GM12874 (cell line): ENCODE measurements around the gene AMBP.

Experiments used
- CTCF ChIP-seq: IDR thresholded peaks from 2 replicates; pipeline ENCODE4 v1.5.1; 2011; ENCODE audit warnings: low read depth, mild to moderate bottlenecking, control low read depth, low read length, moderate library complexity; ENCODE audit not compliant: insufficient read depth

Gene AMBP

DNA sequence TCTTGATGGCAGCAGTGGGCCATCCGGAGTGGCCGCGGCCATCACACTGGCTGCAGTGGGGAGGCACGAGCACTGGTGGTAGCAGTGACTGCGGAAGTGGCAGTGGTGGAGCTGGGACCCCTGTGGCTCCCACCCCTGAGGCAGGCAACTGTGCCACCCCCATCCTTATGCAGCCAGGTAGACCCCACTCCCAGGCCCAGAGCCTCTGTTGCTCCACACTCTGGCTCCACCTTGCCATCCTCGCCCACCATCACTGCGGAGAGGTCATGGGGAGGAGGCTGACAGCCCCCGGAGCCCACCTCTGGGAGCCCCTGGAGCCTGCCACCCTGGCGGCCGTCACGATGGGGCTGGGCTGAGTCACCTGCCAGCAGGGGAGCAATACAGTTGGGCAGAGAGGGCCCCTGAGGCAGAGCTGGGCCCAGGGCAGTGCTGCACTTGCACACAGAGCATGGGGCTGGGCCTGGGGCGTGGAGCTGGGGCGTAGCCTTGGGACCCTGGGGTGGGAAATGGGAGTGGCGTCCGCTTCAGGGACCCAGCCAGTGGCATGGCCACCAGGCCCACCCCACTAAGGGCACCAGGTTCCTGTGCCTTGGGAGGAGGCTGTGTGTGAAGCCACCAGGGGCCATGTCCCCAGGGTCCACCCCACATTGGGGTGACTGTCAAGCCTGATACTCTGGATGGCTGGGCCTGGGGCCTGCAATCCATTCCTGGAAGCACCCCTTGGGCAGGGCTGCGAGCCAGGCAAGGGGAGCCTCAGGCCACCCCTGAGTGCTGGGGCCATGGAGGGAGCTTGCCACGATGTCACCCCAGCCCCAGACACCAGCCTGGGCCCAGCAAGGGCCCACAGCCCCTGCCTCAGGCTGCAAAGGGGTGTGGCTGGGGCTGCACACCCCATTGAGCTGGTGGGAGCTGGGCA, 7.7 kb downstream of the AMBP start:
- no peak for TF ChIP-seq CTCF

DNA sequence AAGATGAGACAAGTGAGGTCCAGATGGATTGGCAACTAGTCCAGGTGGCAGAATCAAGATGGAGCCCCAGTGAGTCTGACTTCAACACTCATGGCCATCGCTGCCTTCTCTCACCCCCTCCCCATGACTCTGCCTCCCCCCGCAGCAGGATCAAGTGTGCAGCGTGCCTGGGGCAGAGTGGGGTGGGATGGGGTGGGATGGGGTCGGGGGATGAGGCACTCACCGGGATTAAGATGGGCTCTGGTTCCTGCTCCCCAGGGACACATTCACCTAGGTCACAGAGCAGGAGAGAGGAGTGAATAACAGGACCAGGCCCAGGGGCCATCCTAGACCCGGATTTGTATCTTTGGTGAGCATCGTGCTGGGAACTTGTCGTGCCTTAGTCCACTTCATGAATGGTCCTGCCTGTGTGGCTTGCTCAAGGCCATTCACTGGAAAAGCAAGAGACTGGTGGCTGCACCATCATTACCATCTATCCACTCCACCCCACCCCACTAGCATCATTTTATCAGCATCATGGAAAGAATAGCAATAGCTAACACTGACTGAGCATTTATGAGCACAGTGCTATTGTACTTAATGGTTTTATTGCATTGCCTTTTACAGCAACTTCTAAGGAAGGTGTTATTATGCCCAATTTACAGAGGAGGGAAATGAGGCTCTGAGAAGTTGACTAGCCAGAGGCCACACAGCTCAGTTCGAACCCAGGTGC, 8.5 kb downstream of the AMBP start:
- no peak for TF ChIP-seq CTCF

DNA sequence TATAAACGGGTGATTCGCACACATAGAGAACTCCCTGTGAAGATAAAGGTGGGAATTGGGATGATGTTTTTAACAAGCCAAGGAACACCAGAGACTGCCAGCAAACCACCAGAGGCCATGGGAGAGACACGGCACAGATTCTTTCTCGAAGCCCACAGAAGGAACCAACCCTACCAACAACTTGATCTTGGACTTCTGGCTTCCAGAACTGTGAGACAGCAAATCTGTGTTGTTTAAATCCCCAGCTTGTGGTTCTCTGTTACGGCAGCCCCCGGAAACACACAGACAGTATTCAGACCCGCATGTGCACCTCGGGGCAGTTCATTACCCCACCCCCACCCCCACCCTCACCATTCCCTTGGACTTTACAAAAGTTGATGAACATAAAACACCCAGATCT, 12.8 kb downstream of the AMBP start:
- TF ChIP-seq CTCF: no peak

DNA sequence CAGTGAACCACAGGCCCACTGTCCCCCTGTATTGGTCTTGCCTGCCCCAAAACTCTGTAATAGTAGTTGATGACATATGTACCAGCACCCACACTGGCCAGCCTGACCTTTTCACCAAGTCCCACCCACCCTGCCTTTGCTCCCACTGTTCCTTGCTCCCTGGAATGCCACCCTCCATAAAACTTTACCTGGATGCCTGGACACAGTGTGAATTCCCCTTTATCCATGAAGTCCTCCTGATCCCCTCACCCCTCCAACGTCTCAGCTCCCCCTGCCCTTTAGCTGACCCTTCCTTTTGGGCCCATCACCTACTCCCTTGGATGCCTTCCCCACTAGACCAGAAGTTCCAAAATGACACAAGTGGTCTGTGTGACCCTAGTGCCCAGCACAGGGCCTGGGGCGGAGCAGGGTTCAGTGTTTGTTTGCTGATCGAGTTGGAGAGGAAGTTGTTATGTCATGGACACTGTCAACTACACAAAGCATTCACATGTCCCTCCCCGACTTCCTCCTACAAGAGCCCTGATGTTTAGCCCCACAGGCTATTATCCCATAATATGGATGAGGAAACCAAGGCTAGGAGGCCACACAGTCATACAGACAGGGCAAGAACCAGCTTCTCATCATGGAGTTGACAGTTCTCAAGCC, 16.1 kb downstream of the AMBP start:
- TF ChIP-seq CTCF: no peak

DNA sequence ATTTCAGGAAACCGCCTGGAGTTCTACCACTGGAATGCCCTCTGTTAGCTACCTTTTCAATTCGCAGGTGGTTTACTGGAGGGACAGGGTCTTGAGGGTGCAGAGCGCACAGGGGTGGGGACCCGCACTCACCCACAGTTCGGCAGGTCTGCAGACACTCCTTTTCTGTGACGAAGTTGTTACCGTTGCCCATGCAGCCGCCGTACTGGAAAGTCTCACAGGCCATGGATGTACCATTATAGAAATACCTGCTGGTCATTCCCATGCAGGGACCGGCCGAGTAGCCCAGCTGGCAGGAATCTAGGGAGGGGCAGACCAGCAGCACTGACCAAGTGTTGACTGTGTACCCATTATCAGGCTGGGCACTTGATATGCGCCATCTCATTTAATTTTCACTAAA, 16.8 kb downstream of the AMBP start:
- no peak for TF ChIP-seq CTCF

GRCh38 chr9:114060711-114061110, 17.4 kb downstream of the AMBP start:
- TF ChIP-seq CTCF: no peak

DNA sequence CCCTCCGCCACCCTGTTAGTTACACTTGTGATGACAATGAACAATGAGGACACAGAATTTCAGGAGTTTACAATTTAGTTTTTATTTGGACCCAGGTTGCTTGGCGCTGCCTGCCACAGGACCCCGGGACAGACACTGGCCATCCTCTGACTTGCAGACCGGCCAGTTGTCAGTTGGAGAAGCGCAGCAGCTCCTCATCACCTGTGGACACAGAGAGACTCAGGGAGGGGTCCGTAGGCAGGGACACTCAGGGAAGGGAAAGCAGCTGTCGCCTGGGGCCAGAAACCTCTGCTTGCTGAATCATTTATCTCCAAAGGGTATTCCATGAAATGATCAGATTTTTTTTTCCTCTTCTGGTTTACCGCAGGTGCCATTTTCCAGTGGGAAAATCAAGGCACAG, 18.0 kb downstream of the AMBP start:
- TF ChIP-seq CTCF: no peak
